Gastrocnemius medialis (tissue), 4 donors: Measurements from ENCODE around the gene IFITM10.

Source experiments
- POLR2A ChIP-seq, 2 donors: fragments of 450-650 bp; IDR thresholded peaks; one replicate each; pipeline ENCODE4 v1.6.1; 2017; ENCODE audit warnings: antibody characterized with exemption in 2 of 2, mild to moderate bottlenecking in 2 of 2, moderate library complexity in 2 of 2
- TF ChIP-seq, protein P1 (sequence below), 5 experiments: fragments of 450-650 bp in 3 of 5; fragments of 200-600 bp in 2 of 5; sonication (generic) in 2 of 5; IDR thresholded peaks in 4 of 5; conservative IDR thresholded peaks in 1 of 5; 1 replicate in 4 of 5; 2 replicates in 1 of 5; pipeline ENCODE4 v1.5.1; 2016 to 2019; ENCODE audit warnings: antibody characterized with exemption in 5 of 5, mild to moderate bottlenecking in 3 of 5, moderate library complexity in 3 of 5

DNA sequence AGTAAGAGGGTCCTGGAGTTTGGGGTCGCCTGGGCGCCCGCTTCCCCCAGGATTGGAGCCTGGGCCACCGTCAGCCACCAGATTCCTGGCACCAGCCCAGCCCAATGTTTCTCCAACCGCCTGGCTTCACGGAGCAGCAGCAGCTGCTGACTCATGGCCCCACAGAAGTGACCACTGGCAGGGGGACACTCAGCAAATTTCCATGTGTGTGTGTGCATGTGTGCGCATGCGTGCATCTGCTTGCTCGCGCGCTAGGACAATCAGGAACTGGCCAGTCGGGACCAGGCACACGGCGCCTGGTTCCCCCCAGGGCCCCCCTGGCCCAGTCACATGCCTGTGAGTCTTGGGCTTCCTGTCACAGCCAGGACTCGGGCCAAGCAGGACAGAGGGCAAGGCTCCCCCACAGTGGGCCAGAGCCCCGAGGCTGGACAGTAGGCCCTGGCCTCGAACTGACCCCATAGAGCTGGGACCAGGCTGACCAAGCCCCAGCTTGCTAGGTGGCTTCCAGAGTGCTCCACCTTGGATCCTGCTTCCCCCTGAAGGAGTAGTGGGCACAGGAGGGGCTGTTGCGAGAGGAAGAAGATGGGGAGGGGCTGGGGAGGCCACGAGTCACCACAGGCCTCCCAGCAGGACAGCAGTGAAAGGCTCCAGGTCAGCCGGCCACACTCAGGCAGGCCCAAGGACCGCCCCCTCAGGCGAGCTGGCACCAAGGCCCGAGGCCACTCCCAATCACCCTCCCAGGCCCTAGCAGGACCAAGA lies 10.1 kb upstream of the IFITM10 start:
- TF ChIP-seq, protein P1, sequence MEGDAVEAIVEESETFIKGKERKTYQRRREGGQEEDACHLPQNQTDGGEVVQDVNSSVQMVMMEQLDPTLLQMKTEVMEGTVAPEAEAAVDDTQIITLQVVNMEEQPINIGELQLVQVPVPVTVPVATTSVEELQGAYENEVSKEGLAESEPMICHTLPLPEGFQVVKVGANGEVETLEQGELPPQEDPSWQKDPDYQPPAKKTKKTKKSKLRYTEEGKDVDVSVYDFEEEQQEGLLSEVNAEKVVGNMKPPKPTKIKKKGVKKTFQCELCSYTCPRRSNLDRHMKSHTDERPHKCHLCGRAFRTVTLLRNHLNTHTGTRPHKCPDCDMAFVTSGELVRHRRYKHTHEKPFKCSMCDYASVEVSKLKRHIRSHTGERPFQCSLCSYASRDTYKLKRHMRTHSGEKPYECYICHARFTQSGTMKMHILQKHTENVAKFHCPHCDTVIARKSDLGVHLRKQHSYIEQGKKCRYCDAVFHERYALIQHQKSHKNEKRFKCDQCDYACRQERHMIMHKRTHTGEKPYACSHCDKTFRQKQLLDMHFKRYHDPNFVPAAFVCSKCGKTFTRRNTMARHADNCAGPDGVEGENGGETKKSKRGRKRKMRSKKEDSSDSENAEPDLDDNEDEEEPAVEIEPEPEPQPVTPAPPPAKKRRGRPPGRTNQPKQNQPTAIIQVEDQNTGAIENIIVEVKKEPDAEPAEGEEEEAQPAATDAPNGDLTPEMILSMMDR (IDR thresholded peaks at IDR 0.05 in 4 of 5, conservative IDR thresholded peaks at IDR 0.05 in 1 of 5): no peak
- TF ChIP-seq POLR2A (IDR thresholded peaks at IDR 0.05): peak; percentile 43 to 66
